ENCODE data around the gene AOPEP.
A peak's percentile ranks its signal among the peaks of the same experiment; 100 is the strongest.

Gene AOPEP

DNA sequence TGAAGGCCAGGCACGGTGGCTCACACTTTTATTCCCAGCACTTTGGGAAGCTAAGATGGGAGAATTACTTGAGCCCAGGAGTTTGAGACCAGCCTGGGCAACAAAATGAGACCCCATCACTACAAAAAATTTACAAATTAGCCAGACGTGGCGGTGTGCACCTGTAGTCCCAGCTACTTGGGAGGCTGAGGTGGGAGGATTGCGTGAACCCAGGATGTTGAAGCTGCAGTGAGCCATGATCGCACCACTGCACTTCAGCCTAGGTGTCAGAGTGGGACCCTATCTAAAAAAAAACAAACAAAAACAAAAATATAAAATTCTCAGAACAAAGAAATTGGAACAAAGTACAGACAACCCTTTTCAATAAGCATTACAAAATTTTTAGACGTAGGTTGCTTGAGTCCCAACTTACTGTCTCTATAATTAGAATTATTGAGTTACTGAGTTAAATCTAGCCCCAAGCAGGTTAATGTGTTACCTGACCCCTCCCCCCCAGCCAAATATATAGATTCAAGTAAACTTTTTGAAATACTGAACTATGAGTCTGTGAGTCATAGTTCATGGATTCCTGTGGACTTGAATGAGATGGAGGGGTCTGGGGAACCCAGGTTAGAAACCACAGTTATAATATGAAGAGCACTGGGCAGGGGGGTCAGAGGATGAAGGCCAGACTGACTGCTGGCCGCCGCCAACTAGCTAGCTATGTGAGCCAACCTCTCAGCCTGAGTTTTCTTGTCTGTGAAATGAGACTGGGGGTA, 173.1 kb downstream of the AOPEP start:
- DNase-seq (ENCODE audit: extremely low read depth, low read depth), result no peak
- TF ChIP-seq, protein P1, sequence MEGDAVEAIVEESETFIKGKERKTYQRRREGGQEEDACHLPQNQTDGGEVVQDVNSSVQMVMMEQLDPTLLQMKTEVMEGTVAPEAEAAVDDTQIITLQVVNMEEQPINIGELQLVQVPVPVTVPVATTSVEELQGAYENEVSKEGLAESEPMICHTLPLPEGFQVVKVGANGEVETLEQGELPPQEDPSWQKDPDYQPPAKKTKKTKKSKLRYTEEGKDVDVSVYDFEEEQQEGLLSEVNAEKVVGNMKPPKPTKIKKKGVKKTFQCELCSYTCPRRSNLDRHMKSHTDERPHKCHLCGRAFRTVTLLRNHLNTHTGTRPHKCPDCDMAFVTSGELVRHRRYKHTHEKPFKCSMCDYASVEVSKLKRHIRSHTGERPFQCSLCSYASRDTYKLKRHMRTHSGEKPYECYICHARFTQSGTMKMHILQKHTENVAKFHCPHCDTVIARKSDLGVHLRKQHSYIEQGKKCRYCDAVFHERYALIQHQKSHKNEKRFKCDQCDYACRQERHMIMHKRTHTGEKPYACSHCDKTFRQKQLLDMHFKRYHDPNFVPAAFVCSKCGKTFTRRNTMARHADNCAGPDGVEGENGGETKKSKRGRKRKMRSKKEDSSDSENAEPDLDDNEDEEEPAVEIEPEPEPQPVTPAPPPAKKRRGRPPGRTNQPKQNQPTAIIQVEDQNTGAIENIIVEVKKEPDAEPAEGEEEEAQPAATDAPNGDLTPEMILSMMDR (IDR thresholded peaks at IDR 0.05; ENCODE audit: low read depth, low read length), result no peak

DNA sequence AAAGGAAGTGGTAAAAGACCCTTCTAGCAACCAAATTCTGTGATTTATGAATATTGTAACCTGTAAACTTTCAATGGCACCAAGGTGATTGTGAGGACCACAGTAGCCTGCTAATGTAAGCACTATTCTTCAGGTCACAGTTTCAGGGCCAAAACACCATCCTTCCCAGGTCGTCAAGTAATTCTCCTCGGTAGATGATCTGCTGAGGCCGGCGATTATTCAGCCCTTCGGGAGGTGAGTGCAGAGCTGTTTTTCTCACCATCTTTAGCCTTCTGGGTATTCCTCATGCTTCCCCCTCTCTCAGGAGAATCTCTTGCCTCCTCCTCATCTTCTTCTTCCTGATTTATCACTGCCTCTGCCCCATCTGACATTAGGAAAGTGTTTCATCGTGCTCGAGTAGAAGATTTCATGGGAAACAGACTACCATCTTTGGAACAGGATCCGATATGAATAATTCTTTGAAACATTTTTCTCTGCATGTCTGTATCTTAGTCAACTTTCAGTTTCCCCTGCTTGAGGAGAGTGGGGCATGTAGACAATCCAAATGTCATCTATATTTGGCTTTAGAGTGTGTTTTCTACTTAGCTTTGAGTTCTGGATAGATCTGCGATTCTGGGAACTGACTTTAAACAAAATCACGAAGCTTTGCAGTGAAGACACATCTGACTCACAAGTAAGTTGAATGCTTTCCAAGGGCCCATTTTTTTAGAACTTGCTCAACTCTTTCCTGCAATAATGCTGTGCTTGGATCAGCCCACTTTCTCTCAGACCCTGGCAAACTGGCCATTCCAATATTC, 173.9 kb downstream of the AOPEP start:
- TF ChIP-seq, protein P1 (IDR thresholded peaks at IDR 0.05; ENCODE audit: low read depth, low read length), result no peak
- peak; percentile 95 for DNase-seq (ENCODE audit: extremely low read depth, low read depth)

DNA sequence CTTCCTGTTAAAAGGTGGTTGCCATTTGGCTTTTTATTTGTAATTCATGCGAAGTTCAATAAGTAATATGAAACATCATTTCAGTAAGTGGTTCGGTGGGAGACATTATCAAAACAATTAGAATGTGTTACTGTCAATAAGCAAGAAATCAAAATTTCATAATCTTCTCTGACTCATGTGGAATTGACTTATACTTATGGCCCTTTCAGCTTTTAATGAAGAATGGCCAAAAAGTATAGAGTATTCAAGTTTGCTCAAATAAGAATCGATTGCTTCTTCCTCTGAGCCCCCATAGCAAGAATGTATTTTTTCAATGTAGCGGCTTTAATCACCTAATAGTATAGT, 174.5 kb downstream of the AOPEP start:
- TF ChIP-seq, protein P1 (IDR thresholded peaks at IDR 0.05; ENCODE audit: low read depth, low read length), result no peak
- DNase-seq (ENCODE audit: extremely low read depth, low read depth), result no peak

DNA sequence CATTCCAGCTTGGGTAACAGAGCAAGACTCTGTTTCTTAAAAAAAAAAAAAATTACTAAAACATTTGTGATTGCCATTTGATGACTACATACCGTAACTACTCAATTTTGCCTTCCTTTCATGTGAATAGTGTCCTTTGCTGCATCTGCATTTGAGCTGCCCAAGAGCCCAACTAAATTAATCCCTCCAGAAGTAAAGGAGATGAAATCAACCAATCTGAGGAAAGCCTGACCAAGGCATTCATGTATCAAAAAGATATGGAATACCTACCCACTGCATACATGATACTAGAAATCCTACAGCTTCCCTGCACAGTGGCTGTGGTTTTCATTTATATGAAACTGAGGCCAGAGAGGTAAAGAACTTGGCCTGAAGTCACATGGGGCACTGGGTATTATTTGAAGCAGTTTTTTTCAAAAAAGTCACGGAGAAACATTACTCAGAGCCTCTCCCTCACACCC, 177.5 kb downstream of the AOPEP start:
- no peak for DNase-seq (ENCODE audit: extremely low read depth, low read depth)

DNA sequence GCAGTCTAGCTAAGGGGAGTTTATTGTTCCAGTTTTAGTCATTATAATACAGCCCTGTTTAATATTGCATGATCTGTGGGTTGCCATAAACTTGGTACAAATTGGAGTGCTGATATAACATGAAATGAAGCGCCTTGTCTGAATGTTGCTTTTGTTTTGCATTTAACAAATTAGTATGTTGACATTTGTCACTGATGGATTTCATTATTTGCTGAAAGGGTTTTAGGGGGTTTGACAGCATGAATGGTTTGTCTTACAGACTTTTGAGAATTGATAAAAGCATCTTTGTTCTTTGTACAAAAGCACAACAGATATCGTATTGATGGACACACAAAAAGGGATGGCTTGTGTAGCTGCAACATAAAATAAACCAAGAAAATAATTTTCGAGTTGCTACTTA, 178.3 kb downstream of the AOPEP start:
- DNase-seq (ENCODE audit: extremely low read depth, low read depth), result no peak
- TF ChIP-seq, protein P1 (IDR thresholded peaks at IDR 0.05; ENCODE audit: low read depth, low read length), result no peak

More for the DNA sequence above, 177.5 kb downstream of the AOPEP start:
- TF ChIP-seq, protein P1 (IDR thresholded peaks at IDR 0.05; ENCODE audit: low read depth, low read length), result no peak

DNA sequence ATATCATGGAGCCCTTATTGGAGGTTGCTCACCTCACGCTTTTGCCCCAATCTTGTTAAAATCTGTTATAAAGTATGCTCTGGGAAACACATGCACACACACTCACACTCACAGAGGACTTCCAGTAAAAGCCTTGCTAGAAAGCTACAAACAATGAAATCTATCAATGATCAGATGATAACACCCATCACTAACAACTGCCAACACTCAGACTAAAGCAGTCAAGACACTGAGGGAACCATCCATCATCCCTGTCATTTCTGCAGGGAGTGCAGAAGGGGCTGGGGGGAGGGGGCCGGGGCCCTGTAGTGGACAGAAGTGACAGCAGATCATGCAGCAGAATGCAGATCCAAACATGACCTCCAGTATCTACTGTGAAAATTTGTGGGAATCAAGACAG, 179.1 kb downstream of the AOPEP start:
- no peak for DNase-seq (ENCODE audit: extremely low read depth, low read depth)
- TF ChIP-seq, protein P1 (IDR thresholded peaks at IDR 0.05; ENCODE audit: low read depth, low read length), result no peak

DNA sequence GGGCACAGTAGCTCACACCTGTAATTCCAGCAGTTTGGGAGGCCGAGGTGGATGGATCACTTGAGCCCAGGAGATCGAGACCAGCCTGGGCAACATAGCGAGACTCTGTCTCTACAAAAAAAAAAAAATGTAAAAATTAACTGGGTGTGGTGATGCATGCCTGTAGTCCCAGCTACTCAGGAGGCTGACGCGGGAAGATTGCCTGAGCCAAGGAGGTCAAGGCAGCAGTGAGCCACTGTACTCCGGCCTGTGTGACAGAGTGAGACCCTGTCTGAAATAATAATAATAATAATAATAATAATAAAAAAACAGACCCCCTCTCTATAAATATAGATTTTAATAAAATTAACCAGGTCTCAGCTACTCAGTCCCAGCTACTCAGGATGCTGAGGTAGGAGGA, 179.7 kb downstream of the AOPEP start:
- TF ChIP-seq, protein P1 (IDR thresholded peaks at IDR 0.05; ENCODE audit: low read depth, low read length), result no peak
- DNase-seq (ENCODE audit: extremely low read depth, low read depth), result no peak
